Measurements from ENCODE around the gene PAWR. TPM values are rescaled to one million over a fixed set of nuclear protein-coding genes. Genes with fewer than 3 reads are reported as not detected.
"Not testable (repeated sequence)": the region's sequence is repeated elsewhere in the genome, so short reads cannot be mapped to it uniquely, and the experiment has no call there.

Gene PAWR
- total RNA-seq, 1 experiment from 2014 or later = 116 TPM

DNA sequence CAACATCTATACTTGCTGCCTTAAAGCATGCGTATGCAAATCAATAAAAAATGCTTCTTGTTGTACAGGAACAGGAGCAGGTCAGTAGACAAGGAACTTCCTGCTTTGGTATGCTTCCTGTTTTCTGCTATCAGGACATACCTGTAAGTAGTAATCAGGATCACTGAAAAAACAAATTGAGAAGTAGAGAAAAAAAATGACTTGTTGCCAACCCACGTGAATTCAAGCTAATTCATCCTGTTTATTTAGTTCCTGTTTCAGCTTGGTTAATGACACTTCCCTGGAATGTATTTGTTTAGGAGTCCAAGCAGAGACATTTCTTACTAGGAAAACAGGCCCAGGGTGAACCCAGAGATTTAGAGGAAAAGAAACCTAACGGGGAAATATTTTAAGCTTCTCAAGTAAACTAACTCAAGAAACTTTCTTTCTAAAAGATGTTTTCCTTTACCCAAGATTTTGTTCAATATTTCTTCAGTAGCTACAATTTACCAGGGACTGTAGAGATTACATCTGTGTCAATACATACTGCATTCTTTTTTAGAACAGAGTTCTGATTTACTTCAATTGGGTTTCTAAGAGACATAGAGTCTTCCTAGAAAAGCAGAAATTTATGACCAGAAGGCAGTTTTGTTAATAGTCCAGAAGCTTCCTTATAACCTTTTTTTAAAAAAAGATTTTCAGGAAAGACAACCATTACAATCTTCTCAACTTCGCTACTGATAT is 124.2 kb downstream of the PAWR start:
- no peak overlapping the region for H3K4me3 ChIP-seq (ENCODE audit: insufficient read depth, low read depth, low read length)
- no peaks in the 10 kb centered on the region for H3K27me3 ChIP-seq (ENCODE audit: control insufficient read depth, insufficient read depth, low read length)
- DNase-seq = no peak
- peaks cover 14% of the 10 kb centered on the region for H3K36me3 ChIP-seq (replicated peaks; ENCODE audit: control insufficient read depth, insufficient read depth, low read length)

DNA sequence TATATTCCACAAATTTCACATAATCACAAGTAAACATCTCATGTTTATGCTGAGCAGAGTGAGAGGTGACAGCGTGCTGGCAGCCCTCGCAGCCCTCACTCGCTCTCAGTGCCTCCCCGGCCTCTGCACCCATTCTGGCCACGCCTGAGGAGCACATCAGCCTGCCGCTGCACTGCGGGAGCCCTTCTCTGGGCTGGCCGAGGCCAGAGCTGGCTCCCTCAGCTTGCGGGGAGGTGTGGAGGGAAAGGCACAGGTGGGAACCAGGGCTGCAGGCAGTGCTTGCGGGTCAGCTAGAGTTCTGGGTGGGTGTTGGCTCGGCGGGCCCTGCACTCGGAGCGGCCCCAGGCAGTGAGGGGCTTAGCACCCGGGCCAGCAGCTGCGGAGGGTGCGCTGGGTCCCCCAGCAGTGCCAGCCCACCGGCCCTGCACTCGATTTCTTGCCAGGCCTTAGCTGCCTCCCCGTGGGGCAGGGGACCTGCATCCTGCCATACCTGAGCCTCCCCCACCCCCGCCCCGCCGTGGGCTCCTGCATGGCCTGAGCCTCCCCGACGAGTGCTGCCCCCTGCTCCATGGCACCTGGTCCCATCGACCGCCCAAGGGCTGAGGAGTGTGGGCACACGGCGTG is 125.9 kb downstream of the PAWR start:
- DNase-seq; H3K4me3 ChIP-seq (ENCODE audit: insufficient read depth, low read depth, low read length); H3K27me3 ChIP-seq (ENCODE audit: control insufficient read depth, insufficient read depth, low read length): not testable (repeated sequence)
- H3K36me3 ChIP-seq (replicated peaks; ENCODE audit: control insufficient read depth, insufficient read depth, low read length) = peaks cover 14% of the 10 kb centered on the region

DNA sequence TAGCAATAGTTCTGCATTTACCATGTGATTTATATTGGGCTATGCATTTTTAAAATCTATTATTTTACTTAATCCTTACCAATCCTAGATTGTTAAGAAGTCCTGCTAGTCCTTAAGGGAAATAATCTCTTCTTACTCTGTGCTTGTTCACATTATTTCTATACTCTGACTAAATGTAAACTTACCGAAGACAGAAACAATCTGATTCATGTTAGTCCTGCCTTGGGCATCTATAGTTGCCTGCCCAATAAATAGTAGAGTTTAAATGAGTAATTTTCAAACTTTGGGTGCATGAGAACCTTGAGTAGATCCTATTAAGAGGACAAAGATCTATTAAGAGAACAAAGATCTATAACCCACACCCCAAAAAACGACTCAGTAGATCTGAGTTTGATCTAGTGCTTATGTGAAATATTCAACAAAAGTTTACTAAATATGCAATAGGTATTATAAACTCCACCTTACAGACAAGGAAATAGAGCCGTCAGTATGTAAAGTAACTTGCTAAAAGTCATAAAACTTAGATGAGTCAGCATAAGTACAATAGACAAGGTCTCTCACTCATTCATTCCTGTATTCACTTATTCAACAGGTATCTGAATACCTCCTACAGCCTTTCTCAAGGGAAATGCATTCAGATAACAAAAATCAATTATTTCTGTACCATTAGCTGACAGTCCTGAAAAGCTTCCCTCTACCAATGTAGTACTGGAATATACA is 127.6 kb downstream of the PAWR start:
- no peak for DNase-seq
- peaks cover 12% of the 10 kb centered on the region for H3K36me3 ChIP-seq (replicated peaks; ENCODE audit: control insufficient read depth, insufficient read depth, low read length)
- no peak overlapping the region for H3K4me3 ChIP-seq (ENCODE audit: insufficient read depth, low read depth, low read length)
- no peaks in the 10 kb centered on the region for H3K27me3 ChIP-seq (ENCODE audit: control insufficient read depth, insufficient read depth, low read length)

DNA sequence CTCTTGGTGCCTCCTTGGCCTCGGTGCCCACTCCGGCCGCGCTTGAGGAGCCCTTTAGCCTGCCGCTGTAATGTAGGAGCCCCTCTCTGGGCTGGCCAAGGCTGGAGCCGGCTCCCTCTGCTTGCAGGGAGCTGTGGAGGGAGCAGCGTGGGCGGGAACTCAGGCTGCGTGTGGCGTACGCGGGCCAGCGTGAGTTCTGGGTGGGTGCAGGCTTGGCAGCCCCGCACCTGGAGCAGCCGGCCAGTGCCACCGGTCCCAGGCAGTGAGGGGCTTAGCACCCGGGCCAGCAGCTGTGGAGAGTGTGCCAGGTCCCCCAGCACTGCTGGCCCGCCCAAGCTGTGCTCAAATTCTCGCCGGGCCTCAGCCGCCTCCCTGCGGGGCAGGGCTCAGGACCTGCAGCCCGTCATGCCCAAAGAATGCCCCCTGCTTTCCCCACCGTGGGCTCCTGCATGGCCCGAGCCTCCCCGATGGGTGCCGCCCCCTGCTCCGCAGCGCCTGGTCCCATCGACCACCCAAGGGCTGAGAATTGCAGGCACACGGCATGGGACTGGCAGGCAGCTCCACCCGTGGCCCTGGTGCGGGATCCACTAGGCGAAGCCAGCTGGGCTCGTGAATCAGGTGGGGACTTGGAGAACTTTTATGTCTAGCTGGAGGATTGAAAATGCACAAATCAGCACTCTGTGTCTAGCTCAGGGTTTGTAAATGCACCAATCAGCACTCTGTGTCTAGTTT is 129.2 kb downstream of the PAWR start:
- Histone ChIP-seq H3K27me3 (ENCODE audit: control insufficient read depth, insufficient read depth, low read length) (no peaks in the 10 kb centered on the region), H3K36me3 (replicated peaks; ENCODE audit: control insufficient read depth, insufficient read depth, low read length) (peaks cover 12% of the 10 kb centered on the region), H3K4me3 (ENCODE audit: insufficient read depth, low read depth, low read length) (no peak overlapping the region)
- DNase-seq = no peak

DNA sequence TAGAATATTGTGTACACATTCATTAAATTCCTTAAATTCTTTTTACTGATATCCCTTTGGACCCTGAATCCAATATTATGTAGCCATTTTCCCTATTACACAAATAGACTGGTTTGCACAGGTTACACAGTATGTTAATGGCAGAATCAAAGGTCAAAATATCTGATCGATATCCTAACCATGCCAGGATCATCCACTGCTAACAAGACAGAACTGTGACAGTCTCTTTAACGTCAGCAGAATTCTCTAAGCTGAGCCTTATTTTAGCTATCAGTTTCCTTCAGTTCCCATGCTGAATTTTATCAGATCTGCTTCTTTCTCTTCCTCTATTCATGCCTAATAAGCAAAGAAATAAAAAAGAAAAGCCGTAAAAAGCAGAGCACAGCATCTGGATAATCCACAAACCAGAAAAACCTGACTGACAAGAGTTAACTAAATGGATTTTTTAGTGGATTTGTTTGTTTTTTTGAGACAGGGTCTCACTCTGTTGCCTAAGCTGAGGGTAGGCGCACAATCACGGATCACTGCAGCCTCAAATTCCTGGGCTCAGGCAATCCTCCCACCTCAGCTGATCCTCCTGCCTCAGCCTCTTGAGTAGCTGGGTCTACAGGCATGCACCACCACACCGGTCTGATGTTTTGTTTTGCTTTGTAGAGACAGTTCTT is 130.4 kb downstream of the PAWR start:
- Histone ChIP-seq H3K4me3 (ENCODE audit: insufficient read depth, low read depth, low read length) (no peak overlapping the region), H3K36me3 (replicated peaks; ENCODE audit: control insufficient read depth, insufficient read depth, low read length) (peaks cover 3% of the 10 kb centered on the region), H3K27me3 (ENCODE audit: control insufficient read depth, insufficient read depth, low read length) (no peaks in the 10 kb centered on the region)
- DNase-seq = no peak

DNA sequence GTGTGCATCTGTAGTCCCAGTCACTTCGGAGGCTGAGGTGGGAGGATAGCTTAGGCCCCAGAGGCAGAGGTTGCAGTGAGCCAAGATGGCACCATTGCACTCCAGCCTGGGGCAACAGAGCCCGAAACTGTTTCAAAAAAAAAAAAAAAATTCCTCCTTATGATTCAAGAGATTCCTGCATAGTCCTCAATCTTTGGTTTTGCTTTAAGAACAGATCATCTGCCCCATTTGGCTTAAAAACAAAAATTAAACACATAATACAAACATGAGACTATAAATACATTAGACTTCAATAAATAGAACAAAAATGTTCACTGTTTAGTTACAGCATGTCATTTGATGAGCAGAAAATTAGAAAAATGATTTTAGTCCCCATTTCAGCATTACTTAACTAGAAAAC is 131.2 kb downstream of the PAWR start:
- peaks cover 6% of the 10 kb centered on the region for H3K36me3 ChIP-seq (replicated peaks; ENCODE audit: control insufficient read depth, insufficient read depth, low read length)
- H3K4me3 ChIP-seq (ENCODE audit: insufficient read depth, low read depth, low read length) = no peak overlapping the region
- no peak for DNase-seq
- no peaks in the 10 kb centered on the region for H3K27me3 ChIP-seq (ENCODE audit: control insufficient read depth, insufficient read depth, low read length)

DNA sequence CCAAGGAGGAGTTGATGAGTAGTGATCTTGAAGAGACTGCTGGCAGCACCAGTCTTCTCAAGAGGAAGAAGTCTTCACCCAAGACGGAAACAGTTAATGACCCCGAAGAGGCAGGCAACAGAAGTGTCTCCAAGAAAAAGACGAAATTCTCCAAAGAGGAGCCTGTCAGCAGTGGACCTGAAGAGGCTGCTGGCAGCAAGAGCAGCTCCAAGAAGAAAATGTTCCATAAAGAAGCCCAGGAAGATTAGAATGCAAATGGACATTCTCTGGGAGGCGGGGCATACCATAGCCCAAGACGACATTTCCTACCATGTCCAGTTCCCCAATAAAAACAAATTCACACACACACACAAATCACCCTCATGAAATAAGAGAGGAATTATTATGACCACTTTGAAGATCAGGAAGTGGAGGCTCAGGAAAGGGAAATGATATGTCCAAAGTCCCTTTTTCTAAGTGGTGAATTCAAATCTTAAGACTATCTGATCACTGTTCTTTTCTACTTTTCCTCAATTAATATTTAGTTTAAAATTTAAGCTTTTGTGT is 131.8 kb downstream of the PAWR start:
- Histone ChIP-seq H3K36me3 (replicated peaks; ENCODE audit: control insufficient read depth, insufficient read depth, low read length) (peaks cover 6% of the 10 kb centered on the region), H3K4me3 (ENCODE audit: insufficient read depth, low read depth, low read length) (no peak overlapping the region), H3K27me3 (ENCODE audit: control insufficient read depth, insufficient read depth, low read length) (no peaks in the 10 kb centered on the region)
- no peak for DNase-seq

DNA sequence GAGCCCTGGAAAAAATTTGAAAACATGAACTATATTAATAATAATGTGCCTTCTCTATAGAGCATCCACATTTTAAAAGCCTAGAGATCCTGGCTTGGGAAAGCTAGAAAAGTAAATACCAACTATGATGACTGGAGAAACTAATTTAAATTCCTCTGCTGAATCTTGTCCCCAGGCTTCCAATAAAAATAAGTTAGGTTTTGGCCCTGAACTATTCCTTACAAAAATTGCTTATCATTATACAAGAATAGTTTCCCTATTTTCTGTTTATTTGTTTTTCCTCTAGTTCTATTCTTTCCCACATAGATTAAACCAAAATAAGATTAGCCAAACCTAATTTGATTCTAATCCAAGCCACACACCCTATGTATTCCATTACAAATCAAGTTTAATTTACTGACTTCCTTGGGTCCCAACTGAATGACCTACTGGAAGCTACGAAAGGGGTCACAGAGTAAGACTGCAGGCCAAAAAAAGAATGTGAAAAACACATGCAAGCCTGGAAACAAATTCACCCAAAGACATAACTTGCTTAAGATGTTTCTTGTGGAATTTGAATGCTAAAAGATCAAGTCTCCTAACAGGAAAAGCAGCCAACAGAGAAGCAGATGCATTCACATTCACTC is 133.0 kb downstream of the PAWR start:
- peaks cover 9% of the 10 kb centered on the region for H3K36me3 ChIP-seq (replicated peaks; ENCODE audit: control insufficient read depth, insufficient read depth, low read length)
- no peak overlapping the region for H3K4me3 ChIP-seq (ENCODE audit: insufficient read depth, low read depth, low read length)
- no peak for DNase-seq
- no peaks in the 10 kb centered on the region for H3K27me3 ChIP-seq (ENCODE audit: control insufficient read depth, insufficient read depth, low read length)

DNA sequence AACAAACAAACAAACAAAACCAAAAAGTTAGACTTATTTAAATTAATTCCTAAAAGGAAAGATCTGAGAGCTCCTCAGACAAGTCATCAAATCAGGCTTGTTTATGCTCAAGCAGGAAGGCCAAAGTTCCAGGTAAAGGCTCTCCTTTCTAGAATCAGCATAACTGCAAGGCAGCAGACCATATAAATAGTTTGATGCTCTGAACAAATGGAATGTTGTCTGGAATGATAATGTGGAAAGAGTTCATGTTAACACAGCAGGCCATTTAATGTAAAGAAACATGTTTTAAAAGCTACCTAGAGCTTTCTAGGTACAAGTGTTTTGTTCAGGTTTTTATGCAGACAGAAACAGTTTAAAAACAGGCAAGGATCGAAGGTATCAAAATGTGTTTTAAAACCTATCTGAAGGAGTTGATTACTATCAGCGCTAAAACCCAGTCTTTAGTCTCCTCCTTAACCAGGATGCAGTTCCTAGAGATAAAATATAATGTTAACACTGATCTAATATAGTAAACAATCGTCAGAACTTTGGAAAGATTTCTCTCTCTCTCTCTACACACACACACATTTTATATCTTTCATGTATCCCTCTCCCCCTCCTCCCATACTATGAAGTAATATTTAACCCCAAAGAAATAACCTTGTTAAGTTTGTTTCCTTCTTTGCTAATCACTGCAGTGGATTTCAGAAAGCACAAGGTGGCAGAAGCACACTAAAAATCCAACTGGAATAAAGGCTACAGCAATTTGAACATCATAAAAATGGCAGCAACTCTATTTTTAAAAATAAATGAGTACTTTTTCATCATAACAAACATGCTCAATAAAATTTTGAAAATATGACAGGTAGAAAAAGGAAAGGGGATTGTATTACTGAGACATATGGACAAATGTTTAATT is 135.5 kb downstream of the PAWR start:
- no peak for DNase-seq
- H3K36me3 ChIP-seq (replicated peaks; ENCODE audit: control insufficient read depth, insufficient read depth, low read length) = peaks cover 6% of the 10 kb centered on the region; the same call in 1 of the 2 replicates
- no peak overlapping the region for H3K4me3 ChIP-seq (ENCODE audit: insufficient read depth, low read depth, low read length)
- H3K27me3 ChIP-seq (ENCODE audit: control insufficient read depth, insufficient read depth, low read length) = no peaks in the 10 kb centered on the region

DNA sequence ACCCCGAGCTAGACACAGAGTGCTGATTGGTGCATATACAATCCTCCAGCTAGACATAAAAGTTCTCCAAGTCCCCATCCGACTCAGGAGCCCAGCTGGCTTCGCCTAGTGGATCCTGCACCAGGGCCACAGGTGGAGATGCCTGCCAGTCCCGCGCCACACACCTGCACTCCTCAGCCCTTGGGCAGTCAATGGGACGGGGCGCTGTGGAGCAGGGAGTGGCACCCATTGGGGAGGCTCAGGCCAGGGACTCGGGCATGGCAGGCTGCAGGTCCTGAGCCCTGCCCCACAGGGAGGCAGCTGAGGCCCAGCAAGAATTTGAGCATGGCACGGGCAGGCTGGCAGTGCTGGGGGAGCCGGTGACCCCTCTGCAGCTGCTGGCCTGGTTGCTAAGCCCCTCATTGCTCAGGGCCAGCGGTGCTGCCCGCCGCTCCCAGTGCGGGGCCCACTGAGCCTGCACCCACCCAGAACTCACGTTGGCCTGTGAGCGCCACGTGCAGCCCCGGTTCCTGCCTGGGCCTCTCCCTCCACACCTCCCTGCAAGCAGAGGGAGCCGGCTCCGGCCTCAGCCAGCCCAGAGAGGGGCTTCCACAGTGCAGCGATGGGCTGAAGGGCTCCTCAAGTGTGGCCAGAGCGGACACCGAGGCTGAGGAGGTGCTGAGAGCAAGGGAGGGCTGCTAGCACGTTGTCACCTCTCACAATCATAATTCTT is 136.7 kb downstream of the PAWR start:
- DNase-seq = no peak
- Histone ChIP-seq H3K4me3 (ENCODE audit: insufficient read depth, low read depth, low read length) (no peak overlapping the region), H3K36me3 (replicated peaks; ENCODE audit: control insufficient read depth, insufficient read depth, low read length) (peaks cover 6% of the 10 kb centered on the region; the same call in 1 of the 2 replicates), H3K27me3 (ENCODE audit: control insufficient read depth, insufficient read depth, low read length) (no peaks in the 10 kb centered on the region)

DNA sequence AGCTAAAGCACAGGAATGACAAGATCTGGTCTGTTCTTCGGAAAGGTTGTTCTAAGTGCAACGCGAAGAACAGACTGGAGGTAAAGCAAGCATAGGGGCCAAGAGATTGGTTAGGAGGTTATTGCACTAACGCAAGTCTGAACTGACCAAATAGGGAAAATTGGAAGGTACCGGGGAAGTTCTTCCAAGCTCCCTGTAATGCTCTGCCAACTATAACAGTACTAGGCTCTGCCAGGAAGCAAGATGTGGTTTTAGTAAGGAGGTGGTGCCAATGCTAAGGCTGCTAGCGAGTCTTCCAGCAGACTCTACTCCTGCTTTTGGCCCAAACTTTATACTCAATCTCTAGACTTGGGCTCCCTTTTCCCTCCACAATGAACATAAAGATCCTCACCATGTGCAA is 138.6 kb downstream of the PAWR start:
- no peak overlapping the region for H3K4me3 ChIP-seq (ENCODE audit: insufficient read depth, low read depth, low read length)
- DNase-seq = no peak
- peaks cover 6% of the 10 kb centered on the region; the same call in 1 of the 2 replicates for H3K36me3 ChIP-seq (replicated peaks; ENCODE audit: control insufficient read depth, insufficient read depth, low read length)
- H3K27me3 ChIP-seq (ENCODE audit: control insufficient read depth, insufficient read depth, low read length) = no peaks in the 10 kb centered on the region

DNA sequence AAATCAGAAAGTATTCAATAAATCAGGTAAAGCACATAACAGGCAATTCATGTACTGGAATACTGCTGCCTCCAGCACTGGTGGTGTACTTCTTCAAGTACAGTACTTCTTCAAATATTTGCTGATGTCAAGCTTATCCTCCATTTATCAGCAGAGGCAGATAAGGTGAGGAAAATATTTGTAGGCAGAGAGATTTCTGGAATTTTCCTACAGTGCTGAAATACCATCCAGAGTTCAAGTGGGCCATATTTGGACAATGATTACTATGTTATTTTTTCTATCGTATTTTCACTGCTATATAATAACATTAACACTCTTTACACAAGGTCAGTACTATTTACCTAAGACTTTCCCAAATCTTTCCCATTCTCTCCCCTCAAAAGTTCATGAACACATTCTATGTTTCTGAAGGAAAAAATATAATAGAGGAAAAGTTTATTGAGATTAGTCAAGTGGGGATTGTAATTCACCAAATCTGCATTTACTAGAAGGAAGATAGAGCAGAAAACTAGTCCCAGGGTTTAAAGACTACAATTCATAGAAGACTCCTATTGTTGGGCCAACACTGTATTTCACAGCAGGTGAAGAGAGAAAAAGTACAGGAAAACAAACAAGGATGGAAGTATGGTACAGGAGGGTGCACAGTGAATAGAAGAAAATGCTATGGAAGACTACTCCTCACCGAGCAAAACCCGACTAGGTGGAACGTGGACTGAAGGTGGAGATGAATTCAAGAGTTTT is 141.1 kb downstream of the PAWR start:
- peaks cover 3% of the 10 kb centered on the region; the same call in 1 of the 2 replicates for H3K36me3 ChIP-seq (replicated peaks; ENCODE audit: control insufficient read depth, insufficient read depth, low read length)
- no peak overlapping the region for H3K4me3 ChIP-seq (ENCODE audit: insufficient read depth, low read depth, low read length)
- DNase-seq = no peak
- H3K27me3 ChIP-seq (ENCODE audit: control insufficient read depth, insufficient read depth, low read length) = no peaks in the 10 kb centered on the region

Data from H7 (cell line).